NT2/D1 (cell line): ENCODE data around the gene NEU4.

Experiments used
- SUZ12 ChIP-seq: IDR thresholded peaks from 2 replicates; pipeline ENCODE4 v1.6.1; 2011; ENCODE audit not compliant: insufficient read length, insufficient read depth; ENCODE audit errors: extremely low read depth
- ZNF274 ChIP-seq: IDR thresholded peaks from 2 replicates; pipeline ENCODE4 v1.6.1; 2011; ENCODE audit warnings: mild to moderate bottlenecking, low read depth, low read length

DNA sequence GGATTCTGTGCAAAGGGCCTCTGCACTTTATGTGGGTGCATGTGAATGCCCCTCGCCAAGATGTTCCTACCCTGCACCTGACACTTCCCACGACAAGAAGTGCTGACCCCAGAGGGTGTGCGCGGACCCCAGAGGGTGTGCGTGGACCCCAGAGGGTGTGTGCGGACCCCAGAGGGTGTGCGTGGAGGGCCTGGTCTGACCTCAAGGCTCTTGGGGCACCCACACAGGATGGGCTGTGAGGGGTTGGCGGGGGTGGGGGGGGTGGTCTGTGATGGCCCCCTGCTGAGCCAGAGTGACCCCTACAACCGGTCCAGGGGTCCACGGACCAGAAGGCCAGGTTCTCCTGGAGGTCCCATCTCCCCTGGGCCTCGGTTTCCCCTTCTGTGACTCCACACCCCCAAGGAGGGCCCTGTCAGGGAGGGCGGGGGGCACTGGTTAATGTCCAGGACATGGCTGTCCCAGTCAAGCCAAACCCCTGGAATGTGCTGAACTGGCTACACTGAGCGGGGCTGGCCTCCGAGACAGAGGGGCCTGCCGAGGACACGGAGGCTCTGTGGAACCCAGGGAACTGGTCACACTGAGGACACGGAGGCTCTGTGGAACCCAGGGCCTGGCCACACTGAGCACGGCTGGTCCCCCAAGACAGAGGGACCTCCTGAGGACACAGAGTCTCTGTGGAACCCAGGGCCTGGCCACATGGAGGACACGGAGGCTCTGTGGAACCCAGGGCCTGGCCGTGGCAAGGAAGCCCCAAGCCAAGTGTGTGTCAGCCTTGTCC lies 3.1 kb downstream of the NEU4 start:
- TF ChIP-seq SUZ12: no peak
- TF ChIP-seq ZNF274: no peak
